IPS-18a (cell line): ENCODE results near the gene TP53BP1.
"Not testable (repeated sequence)": the region's sequence is repeated elsewhere in the genome, so short reads cannot be mapped to it uniquely, and the experiment has no call there.

ENCODE experiments used
- H3K27ac ChIP-seq: one replicate; pipeline ENCODE4 v1.5.1; 2013; ENCODE audit warnings: low read length
- H3K27me3 ChIP-seq: one replicate; pipeline ENCODE4 v1.6.1; 2013; ENCODE audit warnings: mild to moderate bottlenecking, low read length; ENCODE audit not compliant: control insufficient read depth, insufficient read depth
- H3K36me3 ChIP-seq: one replicate; pipeline ENCODE4 v1.6.1; 2013; ENCODE audit warnings: low read depth, low read length; ENCODE audit not compliant: control insufficient read depth
- H3K4me1 ChIP-seq: one replicate; pipeline ENCODE4 v1.6.1; 2013; ENCODE audit warnings: low read depth, low read length; ENCODE audit not compliant: control insufficient read depth
- H3K4me3 ChIP-seq: one replicate; pipeline ENCODE4 v1.5.1; 2013; ENCODE audit warnings: low read length
- H3K9ac ChIP-seq: one replicate; pipeline ENCODE4 v1.6.1; 2013; ENCODE audit warnings: mild to moderate bottlenecking, low read length, moderate library complexity
- H3K9me3 ChIP-seq: one replicate; pipeline ENCODE4 v1.6.1; 2013; ENCODE audit warnings: low read depth, low read length; ENCODE audit not compliant: control insufficient read depth

TP53BP1 gene

GRCh38 chr15:43406808-43407207 lies 86.1 kb downstream of the TP53BP1 start:
- no peaks in the 10 kb centered on the region for H3K4me1 ChIP-seq
- peaks cover 93% of the 10 kb centered on the region for H3K36me3 ChIP-seq
- H3K27me3 ChIP-seq = no peaks in the 10 kb centered on the region
- no peak overlapping the region for H3K27ac ChIP-seq
- H3K9ac ChIP-seq = no peak overlapping the region
- no peaks in the 10 kb centered on the region for H3K9me3 ChIP-seq
- H3K4me3 ChIP-seq = no peak overlapping the region

- peaks cover 94% of the 10 kb centered on the region for H3K36me3 ChIP-seq
- no peaks in the 10 kb centered on the region for H3K4me1 ChIP-seq
- H3K27me3 ChIP-seq = no peaks in the 10 kb centered on the region
- no peaks in the 10 kb centered on the region for H3K9me3 ChIP-seq
- no peak overlapping the region for H3K27ac ChIP-seq
- H3K9ac ChIP-seq = no peak overlapping the region
- no peak overlapping the region for H3K4me3 ChIP-seq
Observed at GRCh38 chr15:43406189-43406588, 86.8 kb downstream of the TP53BP1 start.

- no peaks in the 10 kb centered on the region for H3K4me1 ChIP-seq
- H3K9me3 ChIP-seq = no peaks in the 10 kb centered on the region
- peaks cover 85% of the 10 kb centered on the region for H3K36me3 ChIP-seq
- H3K9ac ChIP-seq = no peak overlapping the region
- no peaks in the 10 kb centered on the region for H3K27me3 ChIP-seq
- no peak overlapping the region for H3K4me3 ChIP-seq
- H3K27ac ChIP-seq = no peak overlapping the region
Observed at GRCh38 chr15:43404130-43404529, 88.8 kb downstream of the TP53BP1 start.

- Histone ChIP-seq H3K9me3 (no peaks in the 10 kb centered on the region), H3K27ac (no peak overlapping the region), H3K27me3 (no peaks in the 10 kb centered on the region), H3K9ac (no peak overlapping the region), H3K4me3 (no peak overlapping the region), H3K4me1 (no peaks in the 10 kb centered on the region), H3K36me3 (peaks cover 85% of the 10 kb centered on the region)
Observed at GRCh38 chr15:43403616-43404015, 89.3 kb downstream of the TP53BP1 start.

GRCh38 chr15:43402255-43402654 lies 90.7 kb downstream of the TP53BP1 start:
- Histone ChIP-seq H3K27me3 (no peaks in the 10 kb centered on the region), H3K9me3 (no peaks in the 10 kb centered on the region), H3K36me3 (peaks cover 83% of the 10 kb centered on the region), H3K9ac (no peak overlapping the region), H3K4me1 (no peaks in the 10 kb centered on the region), H3K27ac (no peak overlapping the region), H3K4me3 (no peak overlapping the region)

- not testable (repeated sequence) for H3K27me3 ChIP-seq, H3K9ac ChIP-seq, H3K9me3 ChIP-seq, H3K4me1 ChIP-seq, H3K4me3 ChIP-seq, H3K27ac ChIP-seq
- H3K36me3 ChIP-seq = peaks cover 37% of the 10 kb centered on the region
Observed at GRCh38 chr15:43393592-43393991, 99.4 kb downstream of the TP53BP1 start.

- Histone ChIP-seq H3K9me3 (no peaks in the 10 kb centered on the region), H3K4me3 (no peak overlapping the region), H3K9ac (no peak overlapping the region), H3K4me1 (no peaks in the 10 kb centered on the region), H3K36me3 (peaks cover 25% of the 10 kb centered on the region), H3K27me3 (no peaks in the 10 kb centered on the region), H3K27ac (no peak overlapping the region)
Observed at GRCh38 chr15:43390723-43391122, 102.2 kb downstream of the TP53BP1 start.

GRCh38 chr15:43383070-43383469 lies 109.9 kb downstream of the TP53BP1 start:
- Histone ChIP-seq H3K36me3 (peaks cover 42% of the 10 kb centered on the region), H3K27ac (no peak overlapping the region)

GRCh38 chr15:43382310-43382709 lies 110.6 kb downstream of the TP53BP1 start:
- Histone ChIP-seq H3K9ac (no peak overlapping the region), H3K9me3 (no peaks in the 10 kb centered on the region), H3K27me3 (no peaks in the 10 kb centered on the region), H3K4me3 (no peak overlapping the region), H3K4me1 (no peaks in the 10 kb centered on the region), H3K36me3 (peaks cover 43% of the 10 kb centered on the region), H3K27ac (no peak overlapping the region)

More at GRCh38 chr15:43383070-43383469, 109.9 kb downstream of the TP53BP1 start:
- Histone ChIP-seq H3K4me3 (no peak overlapping the region), H3K9ac (no peak overlapping the region), H3K9me3 (no peaks in the 10 kb centered on the region), H3K27me3 (no peaks in the 10 kb centered on the region), H3K4me1 (no peaks in the 10 kb centered on the region)

GRCh38 chr15:43378601-43379000 lies 114.4 kb downstream of the TP53BP1 start:
- Histone ChIP-seq H3K4me3 (no peak overlapping the region), H3K36me3 (peaks cover 31% of the 10 kb centered on the region), H3K4me1 (no peaks in the 10 kb centered on the region), H3K27me3 (no peaks in the 10 kb centered on the region), H3K9ac (no peak overlapping the region), H3K9me3 (no peaks in the 10 kb centered on the region), H3K27ac (no peak overlapping the region)

- H3K4me1 ChIP-seq = peaks cover 6% of the 10 kb centered on the region
- no peaks in the 10 kb centered on the region for H3K9me3 ChIP-seq
- no peak overlapping the region for H3K9ac ChIP-seq
- H3K27ac ChIP-seq = no peak overlapping the region
- peaks cover 20% of the 10 kb centered on the region for H3K36me3 ChIP-seq
- H3K27me3 ChIP-seq = no peaks in the 10 kb centered on the region
- H3K4me3 ChIP-seq = no peak overlapping the region
Observed at GRCh38 chr15:43376017-43376705, 116.8 kb downstream of the TP53BP1 start.
